ENCODE measurements around the gene RAPH1.

The RAPH1 gene

GRCh38 chr2:203535078-203535783, at the start of gene RAPH1:
Gene RAPH1 (minus strand): TSS chr2:203535301. CDS start chr2:203495353, 39,948 bp downstream.
- DNase-seq, result peak; percentile 71

GRCh38 chr2:203584784-203585183, 49.7 kb upstream of the RAPH1 start:
- peak; percentile 51 for DNase-seq

GRCh38 chr2:203583701-203584100, 48.6 kb upstream of the RAPH1 start:
- DNase-seq, result no peak

- no peak for DNase-seq
Measured at GRCh38 chr2:203583084-203583695, 48.1 kb upstream of the RAPH1 start.

GRCh38 chr2:203582468-203582867, 47.4 kb upstream of the RAPH1 start:
- DNase-seq, result no peak

GRCh38 chr2:203580844-203581243, 45.7 kb upstream of the RAPH1 start:
- no peak for DNase-seq

- DNase-seq, result no peak
Measured at GRCh38 chr2:203579730-203580129, 44.6 kb upstream of the RAPH1 start.

- DNase-seq, result peak; percentile 64
Measured at GRCh38 chr2:203578759-203579643, 43.9 kb upstream of the RAPH1 start.

GRCh38 chr2:203574824-203575223, 39.7 kb upstream of the RAPH1 start:
- DNase-seq, result no peak

- DNase-seq, result no peak
Measured at GRCh38 chr2:203572316-203572715, 37.2 kb upstream of the RAPH1 start.

GRCh38 chr2:203569677-203570316, 34.7 kb upstream of the RAPH1 start:
- DNase-seq, result no peak

- no peak for DNase-seq
Measured at GRCh38 chr2:203567691-203568090, 32.6 kb upstream of the RAPH1 start.

GRCh38 chr2:203566161-203566560, 31.1 kb upstream of the RAPH1 start:
- DNase-seq, result no peak

GRCh38 chr2:203565076-203565475, 30.0 kb upstream of the RAPH1 start:
- no peak for DNase-seq

GRCh38 chr2:203562268-203562667, 27.2 kb upstream of the RAPH1 start:
- DNase-seq, result no peak

GRCh38 chr2:203559641-203560040, 24.5 kb upstream of the RAPH1 start:
- no peak for DNase-seq

- DNase-seq, result no peak
Measured at GRCh38 chr2:203553784-203554183, 18.7 kb upstream of the RAPH1 start.

- no peak for DNase-seq
Measured at GRCh38 chr2:203551778-203552177, 16.7 kb upstream of the RAPH1 start.

GRCh38 chr2:203550266-203550665, 15.2 kb upstream of the RAPH1 start:
- no peak for DNase-seq

GRCh38 chr2:203549406-203549805, 14.3 kb upstream of the RAPH1 start:
- DNase-seq, result no peak

GRCh38 chr2:203548887-203549286, 13.8 kb upstream of the RAPH1 start:
- DNase-seq, result no peak

GRCh38 chr2:203547356-203547755, 12.3 kb upstream of the RAPH1 start:
- DNase-seq, result no peak

GRCh38 chr2:203544402-203544801, 9.3 kb upstream of the RAPH1 start:
- DNase-seq, result no peak

Data from NCI-H748 treated with DMSO at 0.1 percent for 48 hours (cell line).